H9 (cell line): ENCODE results near the gene PYGB. TPM values are rescaled to one million over a fixed set of nuclear protein-coding genes. Genes with fewer than 3 reads are reported as not detected.

Source experiments
- DNase-seq: peaks from one replicate; pipeline ENCODE4 v3.0.0-alpha.2; 2017
- H2AFZ ChIP-seq: one replicate; pipeline ENCODE4 v1.6.1; 2013; ENCODE audit warnings: mild to moderate bottlenecking, low read length, control low read depth, moderate library complexity
- H2AK5ac ChIP-seq: 2 replicates; pipeline ENCODE4 v1.6.1; 2013; ENCODE audit warnings: low read length, control low read depth, mixed read lengths; ENCODE audit not compliant: insufficient read length
- H2BK120ac ChIP-seq: one replicate; pipeline ENCODE4 v1.6.1; 2013; ENCODE audit warnings: low read depth, mild to moderate bottlenecking, low read length, control low read depth, inconsistent platforms; ENCODE audit not compliant: poor library complexity, severe bottlenecking
- H2BK12ac ChIP-seq: 2 replicates; pipeline ENCODE4 v1.6.1; 2013; ENCODE audit warnings: low read length, control low read depth, mixed read lengths, low read depth; ENCODE audit not compliant: insufficient read length
- H2BK15ac ChIP-seq: 2 replicates; pipeline ENCODE4 v1.6.1; 2013; ENCODE audit warnings: low read depth, low read length, control low read depth
- H2BK20ac ChIP-seq: one replicate; pipeline ENCODE4 v1.6.1; 2013; ENCODE audit warnings: low read depth, mild to moderate bottlenecking, low read length, control low read depth, inconsistent platforms; ENCODE audit not compliant: poor library complexity, severe bottlenecking
- H2BK5ac ChIP-seq: 2 replicates; pipeline ENCODE4 v1.6.1; 2013; ENCODE audit warnings: low read length, control low read depth, mixed read lengths; ENCODE audit not compliant: insufficient read length
- H3K14ac ChIP-seq: 2 replicates; pipeline ENCODE4 v1.6.1; 2013; ENCODE audit warnings: low read length, control low read depth; ENCODE audit not compliant: insufficient read depth
- H3K18ac ChIP-seq: 2 replicates; pipeline ENCODE4 v1.6.1; 2013; ENCODE audit warnings: low read depth, mild to moderate bottlenecking, mixed read lengths, low read length, control low read depth; ENCODE audit not compliant: insufficient read length
- H3K23ac ChIP-seq: 2 replicates; pipeline ENCODE4 v1.6.1; 2013; ENCODE audit warnings: low read length, control low read depth, mixed read lengths, low read depth; ENCODE audit not compliant: insufficient read length
- H3K23me2 ChIP-seq: 2 replicates; pipeline ENCODE4 v1.6.1; 2013; ENCODE audit warnings: low read depth, mild to moderate bottlenecking, mixed read lengths, low read length, control low read depth; ENCODE audit not compliant: insufficient read length, poor library complexity, severe bottlenecking
- H3K27ac ChIP-seq: 2 replicates; pipeline ENCODE4 v1.5.1; 2013; ENCODE audit warnings: low read length, control low read depth, mixed read lengths, low read depth; ENCODE audit not compliant: insufficient read length
- H3K27me3 ChIP-seq: 2 replicates; pipeline ENCODE4 v1.6.1; 2013; ENCODE audit warnings: low read length, control low read depth, inconsistent platforms; ENCODE audit not compliant: insufficient read depth
- H3K4ac ChIP-seq: 2 replicates; pipeline ENCODE4 v1.6.1; 2013; ENCODE audit warnings: low read depth, mild to moderate bottlenecking, control low read depth, inconsistent platforms, low read length, moderate library complexity
- H3K4me1 ChIP-seq: 2 replicates; pipeline ENCODE4 v1.6.1; 2013; ENCODE audit warnings: low read length, control low read depth, inconsistent platforms; ENCODE audit not compliant: insufficient read depth
- H3K4me2 ChIP-seq: 2 replicates; pipeline ENCODE4 v1.6.1; 2013; ENCODE audit warnings: low read length, control low read depth, mixed read lengths; ENCODE audit not compliant: insufficient read length, insufficient read depth
- H3K56ac ChIP-seq: 2 replicates; pipeline ENCODE4 v1.6.1; 2013; ENCODE audit warnings: low read depth, mild to moderate bottlenecking, mixed read lengths, low read length, control low read depth; ENCODE audit not compliant: insufficient read length
- H3K79me1 ChIP-seq: 2 replicates; pipeline ENCODE4 v1.6.1; 2013; ENCODE audit warnings: low read depth, mild to moderate bottlenecking, moderate library complexity, low read length, control low read depth, inconsistent platforms; ENCODE audit not compliant: insufficient read depth, poor library complexity, severe bottlenecking
- H3K79me2 ChIP-seq: 2 replicates; pipeline ENCODE4 v1.6.1; 2013; ENCODE audit warnings: low read length, control low read depth, inconsistent platforms; ENCODE audit not compliant: insufficient read depth
- H3K9ac ChIP-seq: 2 replicates; pipeline ENCODE4 v1.6.1; 2013; ENCODE audit warnings: low read length, control low read depth, mixed read lengths; ENCODE audit not compliant: insufficient read length; ENCODE audit errors: extremely low read depth
- H3K9me3 ChIP-seq: one replicate; pipeline ENCODE4 v1.6.1; 2013; ENCODE audit warnings: low read depth, low read length, inconsistent platforms; ENCODE audit not compliant: control insufficient read depth
- H3T11ph ChIP-seq: one replicate; pipeline ENCODE4 v1.6.1; 2013; ENCODE audit warnings: mild to moderate bottlenecking, low read length, control low read depth, inconsistent platforms
- H4K20me1 ChIP-seq: one replicate; pipeline ENCODE4 v1.6.1; 2013; ENCODE audit not compliant: control insufficient read depth, insufficient read length, insufficient read depth
- H4K5ac ChIP-seq: 2 replicates; pipeline ENCODE4 v1.6.1; 2013; ENCODE audit warnings: low read depth, mild to moderate bottlenecking, mixed read lengths, low read length, control low read depth; ENCODE audit not compliant: insufficient read length
- H4K8ac ChIP-seq: replicated peaks from 2 replicates; pipeline ENCODE4 v1.6.1; 2013; ENCODE audit warnings: low read length, control low read depth, mixed read lengths, low read depth; ENCODE audit not compliant: insufficient read length
- H4K91ac ChIP-seq: 2 replicates; pipeline ENCODE4 v1.6.1; 2013; ENCODE audit warnings: low read depth, mild to moderate bottlenecking, moderate library complexity, mixed read lengths, low read length, control low read depth; ENCODE audit not compliant: insufficient read length
- H3K27ac Mint-ChIP-seq, 3 experiments: 2 replicates in 2 of 3; 3 replicates in 1 of 3; pipeline ENCODE4 v1.8.0; 2020 to 2021; ENCODE audit warnings: mixed read lengths in 3 of 3, mild to moderate bottlenecking in 1 of 3, moderate library complexity in 1 of 3
- H3K27me3 Mint-ChIP-seq: 2 replicates; pipeline ENCODE4 v1.8.0; 2021; ENCODE audit warnings: low read depth, mild to moderate bottlenecking, moderate library complexity, mixed read lengths
- H3K36me3 Mint-ChIP-seq, 3 experiments: 2 replicates in 2 of 3; 3 replicates in 1 of 3; pipeline ENCODE4 v1.8.0; 2020 to 2021; ENCODE audit warnings: low read depth in 3 of 3, mixed read lengths in 3 of 3; ENCODE audit not compliant: insufficient read depth in 1 of 3
- H3K4me1 Mint-ChIP-seq, 2 experiments: 2 replicates each; pipeline ENCODE4 v1.8.0; 2020; ENCODE audit warnings: mixed read lengths in 2 of 2
- H3K4me3 Mint-ChIP-seq, 2 experiments: 2 replicates in 1 of 2; 3 replicates in 1 of 2; pipeline ENCODE4 v1.8.0; 2020 to 2021; ENCODE audit warnings: mild to moderate bottlenecking in 2 of 2, mixed read lengths in 2 of 2, moderate library complexity in 1 of 2
- H3K9me3 Mint-ChIP-seq, 2 experiments: 2 replicates in 1 of 2; 3 replicates in 1 of 2; pipeline ENCODE4 v1.8.0; 2020; ENCODE audit warnings: mild to moderate bottlenecking in 2 of 2, mixed read lengths in 2 of 2, moderate library complexity in 1 of 2
- whole genome bisulfite sequencing: extraction: QIAGEN DNeasy Blood & Tissue Kit; methylation state at CpG from one replicate; pipeline ENCODE4 v1.1.7; 2013; ENCODE audit warnings: missing lambda C conversion rate, low lambda C conversion rate, mixed read lengths; ENCODE audit not compliant: insufficient read length; ENCODE audit errors: extremely low coverage; 5-methylcytosine and 5-hydroxymethylcytosine counted together
- total RNA-seq: library from RNA; stranded (reverse); gene quantifications from 2 replicates; pipeline ENCODE4 v1.2.1, GENCODE V29; 2021
- TF ChIP-seq, protein P1 (sequence below): fragments of 200-600 bp; sonication (generic); conservative IDR thresholded peaks from 3 replicates; pipeline ENCODE4 v1.8.0; 2021; ENCODE audit warnings: antibody characterized with exemption, mild to moderate bottlenecking

The PYGB gene
- total RNA-seq, 1 experiment from 2014 or later: 46.9 TPM

DNA sequence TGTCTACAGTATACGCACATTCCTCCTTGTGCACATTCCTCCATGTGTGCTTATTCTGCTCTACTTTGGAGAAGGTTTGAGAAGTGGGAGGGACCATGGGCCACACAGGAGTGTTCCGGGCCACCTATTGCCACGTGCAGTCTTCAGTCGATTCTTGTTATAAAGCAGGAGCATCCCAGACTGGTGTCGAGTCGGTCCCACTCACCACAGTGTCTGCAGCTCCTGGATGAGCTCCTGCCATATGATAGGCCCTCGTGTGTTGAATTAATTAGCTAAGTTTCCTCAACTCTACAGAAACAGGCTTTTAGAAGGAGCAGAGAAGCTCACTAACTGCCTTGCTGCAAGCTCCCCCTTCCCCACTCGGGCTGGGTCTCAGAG is 29.8 kb upstream of the PYGB start:
- no peaks in the 10 kb centered on the region for H4K20me1 ChIP-seq
- no peaks in the 10 kb centered on the region for H3K9me3 ChIP-seq
- H3T11ph ChIP-seq: no peak overlapping the region
- no peak overlapping the region for H2BK120ac ChIP-seq
- Mint-ChIP-seq H3K27me3 (no peaks in the 10 kb centered on the region), H3K36me3 (peaks cover 5 to 59% (median 20%) of the 10 kb centered on the region in 3 experiments; a peak in 6 of 7 replicates), H3K27ac (no peak overlapping the region; a peak in 1 of 7 replicates), H3K9me3 (no peaks in the 10 kb centered on the region), H3K4me1 (peaks cover 9 to 12% of the 10 kb centered on the region in 2 experiments), H3K4me3 (no peak overlapping the region)
- H2BK20ac ChIP-seq: no peak overlapping the region
- no CpG with 5 or more reads among the region's 8 CpGs for WGBS
- TF ChIP-seq, protein P1, sequence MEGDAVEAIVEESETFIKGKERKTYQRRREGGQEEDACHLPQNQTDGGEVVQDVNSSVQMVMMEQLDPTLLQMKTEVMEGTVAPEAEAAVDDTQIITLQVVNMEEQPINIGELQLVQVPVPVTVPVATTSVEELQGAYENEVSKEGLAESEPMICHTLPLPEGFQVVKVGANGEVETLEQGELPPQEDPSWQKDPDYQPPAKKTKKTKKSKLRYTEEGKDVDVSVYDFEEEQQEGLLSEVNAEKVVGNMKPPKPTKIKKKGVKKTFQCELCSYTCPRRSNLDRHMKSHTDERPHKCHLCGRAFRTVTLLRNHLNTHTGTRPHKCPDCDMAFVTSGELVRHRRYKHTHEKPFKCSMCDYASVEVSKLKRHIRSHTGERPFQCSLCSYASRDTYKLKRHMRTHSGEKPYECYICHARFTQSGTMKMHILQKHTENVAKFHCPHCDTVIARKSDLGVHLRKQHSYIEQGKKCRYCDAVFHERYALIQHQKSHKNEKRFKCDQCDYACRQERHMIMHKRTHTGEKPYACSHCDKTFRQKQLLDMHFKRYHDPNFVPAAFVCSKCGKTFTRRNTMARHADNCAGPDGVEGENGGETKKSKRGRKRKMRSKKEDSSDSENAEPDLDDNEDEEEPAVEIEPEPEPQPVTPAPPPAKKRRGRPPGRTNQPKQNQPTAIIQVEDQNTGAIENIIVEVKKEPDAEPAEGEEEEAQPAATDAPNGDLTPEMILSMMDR: no peak
- no peak overlapping the region for H3K27ac ChIP-seq
- no peak overlapping the region for H2BK5ac ChIP-seq
- no peak overlapping the region for H2AFZ ChIP-seq
- H3K79me1 ChIP-seq: no peaks in the 10 kb centered on the region
- no peak overlapping the region for H3K4ac ChIP-seq
- H3K56ac ChIP-seq: no peak overlapping the region
- H4K5ac ChIP-seq: no peak overlapping the region
- no peak overlapping the region for H4K8ac ChIP-seq
- H3K9ac ChIP-seq: no peak overlapping the region
- no peak overlapping the region for H3K14ac ChIP-seq
- H3K79me2 ChIP-seq: no peaks in the 10 kb centered on the region
- no peak overlapping the region for H3K4me2 ChIP-seq
- H3K23ac ChIP-seq: no peak overlapping the region
- H3K23me2 ChIP-seq: no peaks in the 10 kb centered on the region
- H3K4me1 ChIP-seq: no peaks in the 10 kb centered on the region
- no peak overlapping the region for H2BK15ac ChIP-seq
- H3K27me3 ChIP-seq: no peaks in the 10 kb centered on the region
- no peak overlapping the region for H2AK5ac ChIP-seq
- H2BK12ac ChIP-seq: no peak overlapping the region
- DNase-seq: no peak
- no peak overlapping the region for H4K91ac ChIP-seq
- no peak overlapping the region for H3K18ac ChIP-seq
